Ramos (cell line): ENCODE measurements around the gene PSTK.

Source experiments
- in situ Hi-C: fragments of 300-500 bp; cut with MboI; formaldehyde crosslinking; loops from one replicate; pipeline ENCODE4 v1.14.3; 2022; ENCODE audit warnings: low sequenced_read_pairs; ENCODE audit not compliant: unreplicated experiment

PSTK gene

GRCh38 chr10:122990278-122990677 lies 10.1 kb downstream of the PSTK start:
- in situ Hi-C loops = no loop called here

- in situ Hi-C loops = no loop called here
These were observed 11.9 kb downstream of the PSTK start for GRCh38 chr10:122992031-122992585.

- in situ Hi-C loops = no loop called here
These were observed 13.7 kb downstream of the PSTK start for GRCh38 chr10:122993797-122994336.

- in situ Hi-C loops = no loop called here
These were observed 15.7 kb downstream of the PSTK start for GRCh38 chr10:122995936-122996335.

GRCh38 chr10:122997864-122998263 lies 17.7 kb downstream of the PSTK start:
- in situ Hi-C loops = no loop called here

GRCh38 chr10:122998360-122998917 lies 18.2 kb downstream of the PSTK start:
- in situ Hi-C loops = no loop called here

GRCh38 chr10:122998934-122999333 lies 18.7 kb downstream of the PSTK start:
- in situ Hi-C loops = no loop called here

GRCh38 chr10:122999347-122999746 lies 19.1 kb downstream of the PSTK start:
- in situ Hi-C loops = no loop called here

GRCh38 chr10:123000155-123000554 lies 20.0 kb downstream of the PSTK start:
- in situ Hi-C loops = no loop called here

- in situ Hi-C loops = no loop called here
These were observed 21.2 kb downstream of the PSTK start for GRCh38 chr10:123001370-123001769.

GRCh38 chr10:123004298-123004697 lies 24.1 kb downstream of the PSTK start:
- in situ Hi-C loops = no loop called here

GRCh38 chr10:123007558-123008354 lies 27.6 kb downstream of the PSTK start:
- in situ Hi-C loops = no loop called here

- in situ Hi-C loops = no loop called here
These were observed 28.3 kb downstream of the PSTK start, which contains the start of the genes ACADSB and IKZF5 for GRCh38 chr10:123008355-123009104. ACADSB (plus strand) TSS chr10:123009006; CDS start chr10:123009030, 24 bp downstream. IKZF5 (minus strand) TSS chr10:123008795; CDS start chr10:122998625, 10,170 bp downstream.

- in situ Hi-C loops = no loop called here
These were observed 29.1 kb downstream of the PSTK start for GRCh38 chr10:123009105-123009820.

- in situ Hi-C loops = no loop called here
These were observed 31.8 kb downstream of the PSTK start for GRCh38 chr10:123011987-123012386.

GRCh38 chr10:123013456-123014419 lies 33.5 kb downstream of the PSTK start:
- in situ Hi-C loops = no loop called here

- in situ Hi-C loops = no loop called here
These were observed 34.6 kb downstream of the PSTK start for GRCh38 chr10:123014772-123015171.

- in situ Hi-C loops = no loop called here
These were observed 36.0 kb downstream of the PSTK start for GRCh38 chr10:123016228-123016627.
